ENCODE measurements around the gene EXOC6. TPM values are rescaled to one million over a fixed set of nuclear protein-coding genes. Genes with fewer than 3 reads are reported as not detected.
A peak's percentile ranks its signal among the peaks of the same experiment; 100 is the strongest.

The EXOC6 gene
- total RNA-seq, 1 donor from 2014 or later = 9.1 TPM

GRCh38 chr10:92832998-92833650 is 15.2 kb upstream of the EXOC6 start:
- H3K36me3 Mint-ChIP-seq (ENCODE audit: unreplicated experiment) = no peaks in the 10 kb centered on the region
- TF ChIP-seq CTCF (IDR thresholded peaks at IDR 0.05; ENCODE audit: partially characterized antibody, unreplicated experiment) = no peak
- H3K27ac Mint-ChIP-seq (ENCODE audit: unreplicated experiment) = no peak overlapping the region
- peaks cover 4% of the 10 kb centered on the region for H3K27me3 Mint-ChIP-seq (ENCODE audit: unreplicated experiment)
- no peaks in the 10 kb centered on the region for H3K9me3 Mint-ChIP-seq (ENCODE audit: unreplicated experiment)
- no peaks in the 10 kb centered on the region for H3K4me1 Mint-ChIP-seq (ENCODE audit: low read depth, unreplicated experiment)
- DNase-seq = no peak
- no peak overlapping the region for H3K4me3 Mint-ChIP-seq (ENCODE audit: unreplicated experiment)

- DNase-seq = no peak
- H3K36me3 Mint-ChIP-seq (ENCODE audit: unreplicated experiment) = no peaks in the 10 kb centered on the region
- H3K4me1 Mint-ChIP-seq (ENCODE audit: low read depth, unreplicated experiment) = no peaks in the 10 kb centered on the region
- H3K4me3 Mint-ChIP-seq (ENCODE audit: unreplicated experiment) = no peak overlapping the region
- peaks cover 2% of the 10 kb centered on the region for H3K27me3 Mint-ChIP-seq (ENCODE audit: unreplicated experiment)
- H3K9me3 Mint-ChIP-seq (ENCODE audit: unreplicated experiment) = no peaks in the 10 kb centered on the region
- no peak for TF ChIP-seq CTCF (IDR thresholded peaks at IDR 0.05; ENCODE audit: partially characterized antibody, unreplicated experiment)
- no peak overlapping the region for H3K27ac Mint-ChIP-seq (ENCODE audit: unreplicated experiment)
Observed at GRCh38 chr10:92834331-92834730, 14.0 kb upstream of the EXOC6 start.

- no peaks in the 10 kb centered on the region for H3K9me3 Mint-ChIP-seq (ENCODE audit: unreplicated experiment)
- DNase-seq = no peak
Observed at GRCh38 chr10:92834986-92835385, 13.3 kb upstream of the EXOC6 start.

GRCh38 chr10:92837456-92837855 is 10.9 kb upstream of the EXOC6 start:
- H3K27ac Mint-ChIP-seq (ENCODE audit: unreplicated experiment) = no peak overlapping the region
- no peaks in the 10 kb centered on the region for H3K9me3 Mint-ChIP-seq (ENCODE audit: unreplicated experiment)
- no peaks in the 10 kb centered on the region for H3K4me1 Mint-ChIP-seq (ENCODE audit: low read depth, unreplicated experiment)
- H3K27me3 Mint-ChIP-seq (ENCODE audit: unreplicated experiment) = no peaks in the 10 kb centered on the region
- no peak overlapping the region for H3K4me3 Mint-ChIP-seq (ENCODE audit: unreplicated experiment)
- DNase-seq = no peak
- TF ChIP-seq CTCF (IDR thresholded peaks at IDR 0.05; ENCODE audit: partially characterized antibody, unreplicated experiment) = no peak
- no peaks in the 10 kb centered on the region for H3K36me3 Mint-ChIP-seq (ENCODE audit: unreplicated experiment)

More at GRCh38 chr10:92834986-92835385, 13.3 kb upstream of the EXOC6 start:
- Mint-ChIP-seq H3K36me3 (ENCODE audit: unreplicated experiment) (no peaks in the 10 kb centered on the region), H3K4me3 (ENCODE audit: unreplicated experiment) (no peak overlapping the region), H3K27me3 (ENCODE audit: unreplicated experiment) (peaks cover 2% of the 10 kb centered on the region), H3K4me1 (ENCODE audit: low read depth, unreplicated experiment) (no peaks in the 10 kb centered on the region), H3K27ac (ENCODE audit: unreplicated experiment) (no peak overlapping the region)
- TF ChIP-seq CTCF (IDR thresholded peaks at IDR 0.05; ENCODE audit: partially characterized antibody, unreplicated experiment) = no peak

- Mint-ChIP-seq H3K36me3 (ENCODE audit: unreplicated experiment) (no peaks in the 10 kb centered on the region), H3K4me1 (ENCODE audit: low read depth, unreplicated experiment) (no peaks in the 10 kb centered on the region), H3K27ac (ENCODE audit: unreplicated experiment) (no peak overlapping the region), H3K4me3 (ENCODE audit: unreplicated experiment) (no peak overlapping the region), H3K9me3 (ENCODE audit: unreplicated experiment) (no peaks in the 10 kb centered on the region), H3K27me3 (ENCODE audit: unreplicated experiment) (no peaks in the 10 kb centered on the region)
- peak; percentile 66 for TF ChIP-seq CTCF (IDR thresholded peaks at IDR 0.05; ENCODE audit: partially characterized antibody, unreplicated experiment)
- DNase-seq = peak; percentile 80
Observed at GRCh38 chr10:92839191-92840085, 8.9 kb upstream of the EXOC6 start.

All from glutamatergic neuron (in vitro differentiated cells).